ENCODE measurements around the gene BCL10.
A peak's percentile ranks its signal among the peaks of the same experiment; 100 is the strongest.

The BCL10 gene

DNA sequence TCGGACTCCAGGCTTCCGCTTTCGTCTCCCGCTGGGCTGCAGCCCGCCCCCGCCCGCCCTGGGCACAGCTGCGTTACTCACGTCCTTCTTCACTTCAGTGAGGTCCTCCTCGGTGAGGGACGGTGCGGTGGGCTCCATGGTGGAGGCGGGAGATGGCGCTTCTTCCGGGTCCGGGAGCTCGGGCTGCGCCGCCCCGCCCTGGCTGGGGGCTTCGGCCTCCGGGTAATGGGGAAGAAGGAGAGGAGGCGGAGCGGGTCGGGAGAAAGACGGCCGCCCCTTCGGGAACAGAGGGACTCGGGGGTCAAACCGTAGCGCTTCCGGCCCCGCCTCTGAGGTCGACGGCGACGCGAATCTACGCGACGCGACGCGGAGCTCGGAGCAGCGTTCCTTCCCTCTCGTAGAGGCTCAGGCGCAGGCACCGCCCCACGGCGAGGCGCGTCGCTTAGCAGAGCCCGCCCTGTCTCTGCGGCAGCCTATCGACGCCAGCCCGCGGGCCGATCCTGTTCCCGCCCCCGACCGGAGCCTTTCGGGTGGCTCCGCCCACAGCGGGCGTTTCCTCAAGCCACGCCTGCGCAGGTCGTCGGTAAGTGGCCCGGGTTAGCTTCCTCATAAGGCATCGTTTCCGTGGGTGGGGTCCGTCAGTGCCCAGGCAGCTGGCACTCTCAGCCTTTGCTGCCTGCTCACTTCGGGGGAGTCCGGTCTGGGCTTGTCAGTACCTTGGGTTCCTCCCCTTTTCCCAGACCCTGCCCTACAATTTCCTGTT is at the start of gene BCL10:
Gene BCL10 (minus strand): TSS at position 418 of the 763 bp plus-strand sequence. CDS start 280 bp downstream, at position 138.
- DNase-seq = peak; percentile 98

- DNase-seq = no peak
Measured at GRCh38 chr1:85325920-85326319, 49.5 kb upstream of the BCL10 start.

DNA sequence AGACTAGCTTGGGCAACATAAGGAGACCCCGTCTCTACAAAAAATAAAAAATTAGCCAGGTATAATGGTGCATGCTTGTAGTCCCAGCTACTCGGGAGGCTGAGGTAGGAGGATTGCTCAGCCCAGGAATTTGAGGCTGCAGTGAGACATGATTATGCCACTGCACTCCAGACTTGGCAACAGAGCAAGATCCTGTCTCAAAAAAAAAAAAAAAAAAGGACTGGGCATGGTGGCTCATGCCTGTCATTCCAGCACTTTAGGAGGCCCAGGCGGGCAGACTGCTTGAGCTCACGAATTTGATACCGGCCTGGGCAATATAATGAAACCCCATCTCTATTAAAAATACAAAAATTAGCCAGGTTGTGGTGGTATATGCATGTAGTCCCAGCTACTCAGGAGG is 47.3 kb upstream of the BCL10 start:
- DNase-seq = no peak

GRCh38 chr1:85322655-85323054 is 46.2 kb upstream of the BCL10 start:
- DNase-seq = no peak

DNA sequence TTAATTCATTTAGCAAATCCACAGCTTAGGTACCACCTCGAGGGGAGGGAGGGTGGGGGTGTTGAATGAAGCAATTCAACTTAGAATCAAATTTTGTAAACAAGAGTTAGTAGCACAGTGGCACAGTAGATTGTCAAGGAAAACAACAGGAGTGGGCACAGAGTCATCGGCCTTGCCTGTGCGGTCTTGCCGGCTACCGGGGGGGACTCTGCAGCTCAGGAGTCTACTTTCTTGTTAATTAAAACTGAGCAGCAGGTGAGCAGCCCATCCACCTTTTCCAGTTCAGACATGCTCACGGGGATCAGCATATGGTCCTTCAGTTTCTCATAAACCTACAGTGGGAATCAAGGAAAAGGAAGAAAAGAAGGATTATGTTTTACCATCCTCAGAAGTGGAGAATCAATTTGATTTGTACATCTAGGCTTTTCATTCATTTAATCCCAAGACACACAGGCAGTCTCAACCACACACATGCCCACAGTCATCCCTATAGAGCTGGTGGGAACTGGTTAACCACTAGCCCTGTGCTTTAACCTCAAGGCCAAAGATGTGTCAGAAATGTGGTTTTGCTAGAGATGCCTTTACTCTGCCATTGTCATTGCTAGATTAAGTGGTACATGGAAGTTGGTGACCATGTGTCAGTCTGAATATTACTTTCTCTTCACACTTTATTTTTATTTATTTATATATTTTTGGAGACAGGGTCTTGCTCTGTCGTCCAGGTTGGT is 45.0 kb upstream of the BCL10 start:
- DNase-seq = no peak

DNA sequence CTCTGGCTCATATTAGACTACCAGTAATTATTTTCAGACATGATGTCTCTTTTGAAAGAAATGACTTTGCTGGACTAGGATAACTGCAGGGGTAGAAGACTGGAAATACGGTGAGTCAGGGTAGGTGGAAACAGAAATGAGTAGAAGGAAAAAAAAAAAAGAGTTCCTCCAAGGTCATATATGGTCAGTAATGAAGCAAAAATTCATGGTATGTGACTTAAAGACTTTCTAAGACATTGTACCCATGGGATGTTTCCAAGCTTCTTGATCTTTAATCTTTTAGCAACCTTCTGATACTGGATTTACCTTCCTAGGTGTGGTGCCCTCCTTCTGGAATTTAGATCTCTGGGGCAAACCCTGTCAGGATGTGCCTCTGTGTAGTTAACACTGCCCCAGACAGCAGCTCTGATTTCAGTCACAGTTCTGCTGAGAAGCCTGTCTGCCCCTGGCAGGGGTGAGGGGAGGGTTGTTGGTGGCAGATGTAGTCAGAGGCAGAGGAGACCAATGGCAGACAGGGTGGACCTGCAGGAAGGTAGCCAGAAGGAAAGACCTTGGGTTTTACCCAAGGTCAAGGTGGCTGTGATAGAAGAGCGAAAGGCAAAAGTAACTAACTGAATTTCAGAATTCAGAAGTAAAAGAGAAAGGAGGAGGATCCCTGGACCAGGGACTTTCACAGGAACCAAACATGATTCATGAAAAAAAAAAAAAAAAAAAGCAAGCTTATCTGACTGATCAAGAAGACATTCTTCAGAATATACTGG is 44.1 kb upstream of the BCL10 start:
- DNase-seq = no peak

DNA sequence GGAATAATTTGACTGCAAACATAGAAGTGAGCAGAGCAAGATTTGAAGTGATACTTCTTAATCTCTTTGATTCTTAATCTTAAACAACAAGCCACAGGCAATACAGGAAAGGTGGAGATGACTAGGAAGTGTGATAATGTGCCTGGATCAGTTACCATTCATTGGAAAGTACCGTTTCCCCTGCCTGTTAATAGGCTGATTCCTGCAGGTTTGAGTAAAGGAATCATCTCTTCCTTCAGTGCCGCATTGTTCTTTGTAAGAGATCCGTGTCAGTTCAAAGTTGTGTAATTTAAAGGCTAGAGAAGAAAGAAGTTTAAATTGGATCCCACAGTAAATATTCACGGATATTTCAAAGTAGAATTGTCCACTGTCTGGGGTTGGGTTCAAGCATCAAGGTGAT is 43.5 kb upstream of the BCL10 start:
- no peak for DNase-seq

GRCh38 chr1:85319491-85319890 is 43.1 kb upstream of the BCL10 start:
- no peak for DNase-seq

GRCh38 chr1:85318217-85318616 is 41.8 kb upstream of the BCL10 start:
- no peak for DNase-seq

DNA sequence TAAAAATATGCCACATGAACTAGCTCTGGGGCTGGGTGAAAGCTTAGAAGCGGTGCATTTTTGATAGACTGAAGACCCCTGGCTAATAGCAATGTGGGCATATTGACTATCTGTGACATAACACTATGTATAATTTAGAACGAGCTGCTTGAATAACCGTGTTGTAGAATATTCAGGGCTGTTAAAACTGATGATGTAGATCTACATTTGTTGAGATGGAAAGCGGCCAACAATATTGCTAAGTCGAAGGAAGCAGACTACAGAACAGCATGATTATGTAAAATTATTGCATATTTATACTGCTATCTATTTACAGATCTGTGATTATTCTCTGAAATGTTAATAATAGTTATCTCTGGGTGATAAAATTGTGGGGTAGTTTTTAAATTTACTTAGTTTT is 41.1 kb upstream of the BCL10 start:
- DNase-seq = no peak

GRCh38 chr1:85316321-85316720 is 39.9 kb upstream of the BCL10 start:
- peak; percentile 93 for DNase-seq

DNA sequence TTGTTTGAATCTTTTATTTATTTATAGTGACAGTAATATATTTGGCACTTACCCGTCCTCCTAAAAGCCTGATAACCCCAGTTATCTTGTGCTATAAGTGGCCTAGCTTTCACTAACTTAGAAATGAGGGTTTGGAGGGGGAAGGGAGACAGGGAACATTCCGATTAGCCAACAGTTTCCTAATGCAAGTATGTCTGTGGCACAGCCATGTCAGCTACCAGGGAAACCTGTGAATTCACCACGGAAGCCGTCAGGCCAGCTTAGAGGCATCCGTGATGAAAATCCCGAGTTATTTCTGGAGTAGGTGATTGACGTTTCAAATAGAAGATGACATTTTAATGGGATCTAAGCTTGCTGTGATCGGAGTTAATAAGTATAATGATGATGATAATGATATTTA is 39.4 kb upstream of the BCL10 start:
- peak; percentile 93 for DNase-seq

DNA sequence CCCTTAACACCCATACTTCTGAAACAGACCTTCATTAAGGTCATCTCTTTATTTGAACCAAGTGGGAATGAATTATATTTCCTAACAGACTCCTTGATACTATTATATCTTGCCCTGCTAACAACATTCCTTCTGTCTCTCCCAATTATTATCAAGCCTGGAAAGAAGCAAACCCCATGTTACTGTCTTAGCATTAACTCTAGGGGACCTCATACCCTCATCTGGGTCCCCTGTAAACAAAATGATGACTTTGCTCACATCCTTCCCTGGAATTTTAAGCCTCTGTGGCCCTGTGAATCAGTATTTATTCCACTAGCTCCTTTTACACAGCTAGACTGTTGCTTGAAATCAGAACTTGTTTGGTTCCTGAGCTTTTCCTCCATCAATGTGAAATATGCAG is 38.3 kb upstream of the BCL10 start:
- no peak for DNase-seq

GRCh38 chr1:85313888-85314696 is 37.7 kb upstream of the BCL10 start:
- DNase-seq = no peak

- DNase-seq = no peak
Measured at GRCh38 chr1:85311818-85312217, 35.4 kb upstream of the BCL10 start.

- DNase-seq = no peak
Measured at GRCh38 chr1:85308833-85309350, 32.5 kb upstream of the BCL10 start.

DNA sequence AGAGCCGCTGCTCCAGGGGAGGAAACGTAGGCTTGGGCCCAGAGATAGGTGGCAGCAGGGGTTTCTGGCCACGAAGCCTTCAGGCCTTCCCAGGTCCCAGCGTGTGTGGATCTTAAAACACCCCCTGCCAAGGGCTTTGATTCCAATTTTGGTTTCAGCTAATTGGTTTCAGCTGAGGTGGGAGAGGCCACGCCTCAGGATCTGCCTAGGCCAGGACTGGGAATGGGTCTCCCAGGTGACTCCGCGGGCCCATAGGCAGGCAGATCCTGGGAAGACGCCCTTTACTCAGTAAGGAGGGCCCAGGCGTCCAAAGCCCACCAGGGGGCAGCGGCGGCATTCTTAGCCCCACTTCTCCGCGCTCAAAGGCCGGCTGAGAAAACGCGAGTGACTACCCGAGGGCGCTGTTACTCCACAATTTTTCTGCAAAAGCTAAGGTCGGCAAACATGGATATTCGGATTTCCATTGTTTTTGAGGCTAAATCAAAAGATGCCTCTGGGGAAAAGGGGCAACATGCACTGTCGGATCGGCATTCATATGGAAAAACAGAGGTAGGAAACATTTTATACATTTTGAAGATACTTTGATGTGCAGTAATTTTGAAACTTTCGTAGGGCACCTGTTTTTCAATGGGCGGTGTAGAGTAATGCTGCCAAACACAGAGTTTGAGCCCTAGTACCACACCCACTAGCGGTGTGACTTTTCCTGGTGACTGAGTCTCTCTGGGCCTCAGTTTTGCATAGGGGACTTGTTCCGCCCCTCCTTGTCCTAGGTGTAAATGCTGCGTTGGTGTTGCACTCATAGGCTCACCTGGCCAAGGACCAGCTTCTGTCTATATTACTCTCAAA is 31.8 kb upstream of the BCL10 start:
- DNase-seq = peak; percentile 50

DNA sequence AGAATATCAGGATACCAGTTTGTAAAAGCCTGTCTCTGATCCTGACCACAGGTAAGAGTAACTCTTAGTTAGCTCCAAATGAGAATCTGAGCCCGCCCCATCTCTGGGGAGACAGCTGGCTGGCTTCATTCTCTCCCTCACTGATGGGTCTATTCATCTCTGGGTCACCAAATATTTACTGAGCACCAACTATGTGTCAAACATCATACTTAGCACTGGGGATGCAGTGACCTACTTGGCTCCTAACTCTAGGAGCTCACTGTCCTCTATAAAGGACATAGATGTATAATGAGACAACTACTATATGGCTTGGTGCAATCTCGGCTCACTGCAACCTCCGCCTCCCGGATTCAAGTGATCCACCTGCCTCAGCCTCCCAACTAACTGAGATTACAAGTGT is 29.8 kb upstream of the BCL10 start:
- no peak for DNase-seq

DNA sequence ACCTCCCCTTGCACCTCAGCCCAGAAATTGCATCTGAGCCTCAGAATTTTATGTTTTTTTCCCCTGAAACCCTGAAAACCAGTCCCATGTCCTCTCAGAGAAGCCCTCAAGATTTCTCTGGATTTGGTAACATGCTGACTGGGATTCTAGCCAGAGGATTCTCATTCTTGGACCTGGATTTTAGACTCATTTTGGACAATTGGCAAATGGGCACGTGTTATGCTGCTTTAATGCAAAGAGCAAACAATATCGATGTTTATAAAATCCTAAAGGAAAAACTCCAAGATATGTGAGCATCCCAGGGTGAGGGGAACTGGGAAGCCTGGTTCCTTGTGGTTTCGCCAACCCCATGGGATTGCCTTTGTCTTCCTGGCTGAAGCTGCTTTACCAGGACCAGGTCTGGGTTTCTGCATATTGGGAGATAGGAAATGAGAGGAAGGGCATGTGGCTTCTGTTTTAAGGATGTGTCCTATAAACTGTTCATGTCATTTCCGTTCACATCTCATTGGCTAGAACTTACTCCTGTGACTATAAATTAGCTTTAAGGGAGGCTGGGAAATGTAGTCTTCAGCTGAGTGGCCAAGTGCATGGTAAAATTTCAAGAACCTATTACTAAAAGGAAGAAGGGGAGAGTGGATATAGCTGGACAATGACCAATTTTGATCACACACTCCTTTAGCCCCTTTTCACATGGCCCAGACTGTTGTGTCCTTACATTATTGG is 27.2 kb upstream of the BCL10 start:
- DNase-seq = no peak

GRCh38 chr1:85300140-85300539 is 23.7 kb upstream of the BCL10 start:
- DNase-seq = no peak
